Mammary epithelial cell (primary cell): ENCODE measurements around the gene UBE2G2.

Experiments used
- CTCF ChIP-seq, 2 donors: IDR thresholded peaks in 1 of 2; conservative IDR thresholded peaks in 1 of 2; 2 replicates each; pipeline ENCODE4 v1.5.1; 2011 to 2012; ENCODE audit warnings: inconsistent platforms in 2 of 2, low read length in 2 of 2, mild to moderate bottlenecking in 2 of 2, control low read depth in 1 of 2, low read depth in 1 of 2; ENCODE audit not compliant: insufficient read depth in 1 of 2; ENCODE audit errors: extremely low read depth in 1 of 2
- EZH2 ChIP-seq: IDR thresholded peaks from 2 replicates; pipeline ENCODE4 v1.6.1; 2012; ENCODE audit warnings: low read length, inconsistent platforms, borderline replicate concordance

GRCh38 chr21:44751799-44752636 is 49.6 kb downstream of the UBE2G2 start:
- TF ChIP-seq CTCF (conservative IDR thresholded peaks at IDR 0.05 in 1 of 2, IDR thresholded peaks at IDR 0.05 in 1 of 2; ENCODE audit: extremely low read depth in 1 of 2, insufficient read depth in 1 of 2, low read depth in 1 of 2, low read length in 2 of 2) = no peak
- no peak for TF ChIP-seq EZH2
